ENCODE measurements around the gene EIF4G3. TPM values are rescaled to one million over a fixed set of nuclear protein-coding genes. Genes with fewer than 3 reads are reported as not detected.

Gene EIF4G3
- total and polyA plus RNA-seq, 2 of the 8 experiments (the other 6 are each of a cell fraction or from before 2014, with no cell fraction given), result 47.5 to 66.6 TPM

DNA sequence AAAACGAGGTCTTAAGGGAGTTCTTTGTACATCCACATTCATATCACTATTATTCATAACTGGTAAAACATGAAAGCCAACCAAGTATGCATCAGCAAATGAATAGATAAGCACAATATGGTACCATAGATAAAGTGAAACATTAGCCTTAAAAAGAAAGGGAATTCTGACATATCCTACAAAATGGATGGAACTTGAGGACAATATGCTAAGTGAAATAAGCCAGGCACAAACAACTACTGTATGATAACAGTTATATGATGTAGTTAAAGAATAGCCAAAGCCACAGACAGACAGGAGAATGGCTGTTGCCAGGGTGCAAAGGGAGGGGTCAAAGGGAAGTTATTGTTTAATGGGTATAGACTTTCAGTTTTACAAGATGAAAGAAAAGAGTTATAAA, 148.9 kb downstream of the EIF4G3 start:
- Histone ChIP-seq H2BK20ac (ENCODE audit: low read length) (no peak overlapping the region), H3K23ac (ENCODE audit: insufficient read length) (no peak overlapping the region), H3K4me2 (ENCODE audit: insufficient read depth in 1 of 2, low read depth in 2 of 2, low read length in 2 of 2) (no peak overlapping the region), H4K20me1 (replicated peaks in 1 of 2; ENCODE audit: control insufficient read depth in 1 of 2, insufficient read depth in 2 of 2, low read length in 2 of 2) (peaks cover 0 to 1% of the 10 kb centered on the region in 2 experiments), H3K9ac (replicated peaks in 1 of 4; ENCODE audit: extremely low read depth in 1 of 4, low read depth in 3 of 4, low read length in 3 of 4) (no peak overlapping the region), H3K23me2 (ENCODE audit: low read depth, low read length) (no peaks in the 10 kb centered on the region), H3K9me3 (ENCODE audit: insufficient read depth in 2 of 2, low read depth in 1 of 2, low read length in 1 of 2) (peaks cover 0 to 12% of the 10 kb centered on the region in 2 experiments; a peak in 1 of 4 replicates), H3K56ac (replicated peaks; ENCODE audit: insufficient read length, low read depth, low read length) (no peak overlapping the region), H3K4me1 (replicated peaks in 1 of 4; ENCODE audit: control insufficient read depth in 3 of 4, insufficient read depth in 4 of 4, low read length in 3 of 4) (no peaks in the 10 kb centered on the region), H4K5ac (ENCODE audit: insufficient read length, low read depth, low read length) (no peak overlapping the region), H3K79me2 (ENCODE audit: control insufficient read depth in 1 of 2, insufficient read depth in 2 of 2, low read length in 2 of 2) (peaks cover 0 to 41% of the 10 kb centered on the region in 2 experiments; a peak in 2 of 4 replicates), H2BK15ac (ENCODE audit: low read length) (no peak overlapping the region), H4K8ac (ENCODE audit: extremely low read depth, insufficient read depth, low read length) (no peak overlapping the region), H3K4ac (replicated peaks; ENCODE audit: insufficient read length, low read depth, low read length) (no peak overlapping the region), H3K79me1 (ENCODE audit: low read depth, low read length) (no peaks in the 10 kb centered on the region; the same call in 1 of the 2 replicates), H4K91ac (replicated peaks; ENCODE audit: insufficient read length, low read length) (no peak overlapping the region), H2BK12ac (ENCODE audit: low read depth, low read length) (no peak overlapping the region), H3K14ac (ENCODE audit: insufficient read length) (no peak overlapping the region), H3K27me3 (replicated peaks in 1 of 4; ENCODE audit: control insufficient read depth in 3 of 4, extremely low read depth in 1 of 4, insufficient read depth in 3 of 4, low read length in 3 of 4) (no peaks in the 10 kb centered on the region), H2AFZ (ENCODE audit: low read length) (no peak overlapping the region), H2BK5ac (ENCODE audit: low read depth, low read length) (no peak overlapping the region), H2BK120ac (replicated peaks; ENCODE audit: low read depth, low read length) (no peak overlapping the region), H3K36me3 (ENCODE audit: control insufficient read depth in 2 of 4, insufficient read depth in 4 of 4, low read length in 3 of 4) (peaks cover 0 to 4% (median 0%) of the 10 kb centered on the region in 4 experiments; a peak in 2 of 8 replicates), H3K18ac (ENCODE audit: extremely low read depth, low read length) (no peak overlapping the region), H2AK5ac (ENCODE audit: low read depth, low read length) (no peak overlapping the region), H3K27ac (ENCODE audit: low read depth, low read length) (no peak overlapping the region), H3K4me3 (ENCODE audit: extremely low read depth in 1 of 4, insufficient read depth in 2 of 4, low read depth in 3 of 4, low read length in 4 of 4) (no peak overlapping the region)
- DNase-seq (ENCODE audit: low read depth in 1 of 2, low spot score in 2 of 2) (no peak), FAIRE-seq (no peak)
- 91% methylated on average over 1 of the region's 1 CpG; no CpG with 5 or more reads in 1 of the 2 experiments for WGBS, 2 experiments (ENCODE audit: extremely low coverage in 1 of 2, insufficient coverage in 1 of 2, insufficient read length in 1 of 2, insufficient replicate concordance in 2 of 2, low coverage in 1 of 2, low lambda C conversion rate in 2 of 2, missing lambda C conversion rate in 1 of 2)
- ChIA-PET CTCF (ENCODE audit: partially characterized antibody) (interaction anchor here (1.1 kb wide), 1 partner anchor 21 kb away, joined by 3 read pairs; no protein-coding TSS in a partner anchor), POLR2A (ENCODE audit: partially characterized antibody) (no interaction called here)
- TF ChIP-seq POLR2AphosphoS5 (IDR thresholded peaks at IDR 0.05; ENCODE audit: low read depth, low read length) (no peak), FOSL1 (IDR thresholded peaks at IDR 0.05; ENCODE audit: insufficient read depth, low read depth, low read length) (no peak), NANOG (IDR thresholded peaks at IDR 0.05; ENCODE audit: insufficient read depth, low read depth, low read length, poor library complexity, severe bottlenecking) (no peak), GTF2F1 (IDR thresholded peaks at IDR 0.05; ENCODE audit: borderline replicate concordance, low read depth, low read length) (no peak), RXRA (IDR thresholded peaks at IDR 0.05; ENCODE audit: insufficient read depth, low read depth, low read length) (no peak), SP4 (IDR thresholded peaks at IDR 0.05; ENCODE audit: low read length) (no peak), CTBP2 (IDR thresholded peaks at IDR 0.05; ENCODE audit: borderline replicate concordance, insufficient read depth, insufficient read length, low read length) (no peak), CHD1 (IDR thresholded peaks at IDR 0.05; ENCODE audit: low read depth, low read length) (no peak), MAFK (IDR thresholded peaks at IDR 0.05; ENCODE audit: low read depth, low read length) (no peak), CREB1 (IDR thresholded peaks at IDR 0.05) (no peak), SAP30 (IDR thresholded peaks at IDR 0.05; ENCODE audit: insufficient read depth, insufficient replicate concordance, low read length) (no peak)
- TF ChIP-seq, protein P1, sequence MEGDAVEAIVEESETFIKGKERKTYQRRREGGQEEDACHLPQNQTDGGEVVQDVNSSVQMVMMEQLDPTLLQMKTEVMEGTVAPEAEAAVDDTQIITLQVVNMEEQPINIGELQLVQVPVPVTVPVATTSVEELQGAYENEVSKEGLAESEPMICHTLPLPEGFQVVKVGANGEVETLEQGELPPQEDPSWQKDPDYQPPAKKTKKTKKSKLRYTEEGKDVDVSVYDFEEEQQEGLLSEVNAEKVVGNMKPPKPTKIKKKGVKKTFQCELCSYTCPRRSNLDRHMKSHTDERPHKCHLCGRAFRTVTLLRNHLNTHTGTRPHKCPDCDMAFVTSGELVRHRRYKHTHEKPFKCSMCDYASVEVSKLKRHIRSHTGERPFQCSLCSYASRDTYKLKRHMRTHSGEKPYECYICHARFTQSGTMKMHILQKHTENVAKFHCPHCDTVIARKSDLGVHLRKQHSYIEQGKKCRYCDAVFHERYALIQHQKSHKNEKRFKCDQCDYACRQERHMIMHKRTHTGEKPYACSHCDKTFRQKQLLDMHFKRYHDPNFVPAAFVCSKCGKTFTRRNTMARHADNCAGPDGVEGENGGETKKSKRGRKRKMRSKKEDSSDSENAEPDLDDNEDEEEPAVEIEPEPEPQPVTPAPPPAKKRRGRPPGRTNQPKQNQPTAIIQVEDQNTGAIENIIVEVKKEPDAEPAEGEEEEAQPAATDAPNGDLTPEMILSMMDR (IDR thresholded peaks at IDR 0.05; ENCODE audit: control extremely low read depth in 1 of 3, insufficient read depth in 1 of 3, low read depth in 1 of 3, low read length in 3 of 3), result no peak
